ENCODE data around the gene CDH6.

CDH6 gene

DNA sequence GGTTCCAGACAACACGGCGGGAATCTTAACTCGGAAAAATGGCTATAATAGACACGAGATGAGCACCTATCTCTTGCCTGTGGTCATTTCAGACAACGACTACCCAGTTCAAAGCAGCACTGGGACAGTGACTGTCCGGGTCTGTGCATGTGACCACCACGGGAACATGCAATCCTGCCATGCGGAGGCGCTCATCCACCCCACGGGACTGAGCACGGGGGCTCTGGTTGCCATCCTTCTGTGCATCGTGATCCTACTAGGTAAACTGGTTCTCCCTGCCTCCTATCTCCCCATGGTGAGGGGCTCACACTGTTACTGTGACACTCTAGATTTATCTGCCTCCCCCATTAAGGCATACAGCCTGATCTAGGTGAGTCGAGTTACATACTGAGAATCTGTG lies 124.2 kb downstream of the CDH6 start:
- TF ChIP-seq, protein P1, sequence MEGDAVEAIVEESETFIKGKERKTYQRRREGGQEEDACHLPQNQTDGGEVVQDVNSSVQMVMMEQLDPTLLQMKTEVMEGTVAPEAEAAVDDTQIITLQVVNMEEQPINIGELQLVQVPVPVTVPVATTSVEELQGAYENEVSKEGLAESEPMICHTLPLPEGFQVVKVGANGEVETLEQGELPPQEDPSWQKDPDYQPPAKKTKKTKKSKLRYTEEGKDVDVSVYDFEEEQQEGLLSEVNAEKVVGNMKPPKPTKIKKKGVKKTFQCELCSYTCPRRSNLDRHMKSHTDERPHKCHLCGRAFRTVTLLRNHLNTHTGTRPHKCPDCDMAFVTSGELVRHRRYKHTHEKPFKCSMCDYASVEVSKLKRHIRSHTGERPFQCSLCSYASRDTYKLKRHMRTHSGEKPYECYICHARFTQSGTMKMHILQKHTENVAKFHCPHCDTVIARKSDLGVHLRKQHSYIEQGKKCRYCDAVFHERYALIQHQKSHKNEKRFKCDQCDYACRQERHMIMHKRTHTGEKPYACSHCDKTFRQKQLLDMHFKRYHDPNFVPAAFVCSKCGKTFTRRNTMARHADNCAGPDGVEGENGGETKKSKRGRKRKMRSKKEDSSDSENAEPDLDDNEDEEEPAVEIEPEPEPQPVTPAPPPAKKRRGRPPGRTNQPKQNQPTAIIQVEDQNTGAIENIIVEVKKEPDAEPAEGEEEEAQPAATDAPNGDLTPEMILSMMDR (IDR thresholded peaks at IDR 0.05; ENCODE audit: control insufficient read depth, insufficient read depth, low read depth, low read length, missing control alignments), result peak; percentile 9
- DNase-seq (ENCODE audit: low read depth), result no peak
- no peak overlapping the region for H3K4me3 ChIP-seq (ENCODE audit: control insufficient read depth, low read depth, low read length)

DNA sequence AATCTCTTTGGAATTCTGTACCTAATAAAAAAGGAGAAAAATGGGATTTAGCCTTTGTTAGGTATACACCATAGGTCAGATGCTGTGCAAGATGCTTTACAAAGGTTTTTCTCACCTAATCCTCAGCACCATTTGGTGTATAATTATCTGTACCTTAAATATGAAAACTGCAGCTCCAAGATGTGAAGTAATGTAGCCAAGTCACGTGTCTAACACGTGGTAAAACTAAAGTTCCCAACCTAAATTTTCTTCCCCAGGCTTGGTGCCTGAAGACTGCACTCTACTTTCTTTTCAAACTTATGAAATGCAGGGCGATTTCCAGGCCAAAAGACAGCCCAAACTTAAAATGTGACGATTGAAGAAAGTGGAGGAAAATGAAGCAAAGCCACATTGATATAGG lies 125.8 kb downstream of the CDH6 start:
- no peak overlapping the region for H3K4me3 ChIP-seq (ENCODE audit: control insufficient read depth, low read depth, low read length)
- no peak for DNase-seq (ENCODE audit: low read depth)
- TF ChIP-seq, protein P1 (IDR thresholded peaks at IDR 0.05; ENCODE audit: control insufficient read depth, insufficient read depth, low read depth, low read length, missing control alignments), result no peak

DNA sequence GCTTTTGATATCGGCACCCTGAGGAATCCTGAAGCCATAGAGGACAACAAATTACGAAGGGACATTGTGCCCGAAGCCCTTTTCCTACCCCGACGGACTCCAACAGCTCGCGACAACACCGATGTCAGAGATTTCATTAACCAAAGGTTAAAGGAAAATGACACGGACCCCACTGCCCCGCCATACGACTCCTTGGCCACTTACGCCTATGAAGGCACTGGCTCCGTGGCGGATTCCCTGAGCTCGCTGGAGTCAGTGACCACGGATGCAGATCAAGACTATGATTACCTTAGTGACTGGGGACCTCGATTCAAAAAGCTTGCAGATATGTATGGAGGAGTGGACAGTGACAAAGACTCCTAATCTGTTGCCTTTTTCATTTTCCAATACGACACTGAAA lies 129.5 kb downstream of the CDH6 start:
- TF ChIP-seq, protein P1 (IDR thresholded peaks at IDR 0.05; ENCODE audit: control insufficient read depth, insufficient read depth, low read depth, low read length, missing control alignments), result no peak
- H3K4me3 ChIP-seq (ENCODE audit: control insufficient read depth, low read depth, low read length), result no peak overlapping the region
- no peak for DNase-seq (ENCODE audit: low read depth)

- no peak overlapping the region for H3K4me3 ChIP-seq (ENCODE audit: control insufficient read depth, low read depth, low read length)
- DNase-seq (ENCODE audit: low read depth), result no peak
- TF ChIP-seq, protein P1 (IDR thresholded peaks at IDR 0.05; ENCODE audit: control insufficient read depth, insufficient read depth, low read depth, low read length, missing control alignments), result no peak
Measured at GRCh38 chr5:31324842-31325241, 131.4 kb downstream of the CDH6 start.

- no peak for DNase-seq (ENCODE audit: low read depth)
- TF ChIP-seq, protein P1 (IDR thresholded peaks at IDR 0.05; ENCODE audit: control insufficient read depth, insufficient read depth, low read depth, low read length, missing control alignments), result no peak
- no peak overlapping the region for H3K4me3 ChIP-seq (ENCODE audit: control insufficient read depth, low read depth, low read length)
Measured at GRCh38 chr5:31328040-31328733, 134.7 kb downstream of the CDH6 start.

- no peak overlapping the region for H3K4me3 ChIP-seq (ENCODE audit: control insufficient read depth, low read depth, low read length)
- TF ChIP-seq, protein P1 (IDR thresholded peaks at IDR 0.05; ENCODE audit: control insufficient read depth, insufficient read depth, low read depth, low read length, missing control alignments), result no peak
- no peak for DNase-seq (ENCODE audit: low read depth)
Measured at GRCh38 chr5:31329715-31330114, 136.2 kb downstream of the CDH6 start.

Measured in AG09309 (cell line).